HUES64 (cell line): ENCODE results near the gene NCAPG2. TPM values are rescaled to one million over a fixed set of nuclear protein-coding genes. Genes with fewer than 3 reads are reported as not detected.

ENCODE experiments used
- H3K27ac ChIP-seq: 2 replicates; pipeline ENCODE4 v1.7.0; 2013; ENCODE audit warnings: low read depth, low read length, inconsistent platforms
- H3K27me3 ChIP-seq: 2 replicates; pipeline ENCODE4 v1.6.1; 2013; ENCODE audit warnings: mild to moderate bottlenecking, low read length; ENCODE audit not compliant: insufficient read depth
- H3K36me3 ChIP-seq: 2 replicates; pipeline ENCODE4 v1.6.1; 2013; ENCODE audit warnings: mild to moderate bottlenecking, low read length; ENCODE audit not compliant: insufficient read depth
- H3K4me1 ChIP-seq: 2 replicates; pipeline ENCODE4 v1.6.1; 2013; ENCODE audit warnings: mild to moderate bottlenecking, low read length, moderate library complexity; ENCODE audit not compliant: insufficient read depth
- H3K4me3 ChIP-seq: 2 replicates; pipeline ENCODE4 v1.5.1; 2013; ENCODE audit warnings: mild to moderate bottlenecking, low read length, moderate library complexity
- H3K9ac ChIP-seq: 2 replicates; pipeline ENCODE4 v1.6.1; 2013; ENCODE audit warnings: mild to moderate bottlenecking, low read depth, low read length
- H3K9me3 ChIP-seq: 2 replicates; pipeline ENCODE4 v1.6.1; 2013; ENCODE audit warnings: low read depth, low read length; ENCODE audit not compliant: insufficient read depth
- WGBS: fragments of 150-250, 120-280 bp; methylation state at CpG from one replicate; pipeline ENCODE4 v1.1.7; 2013; ENCODE audit warnings: missing lambda C conversion rate; 5-methylcytosine and 5-hydroxymethylcytosine counted together
- polyA plus RNA-seq, 2 experiments: library from polyadenylated mRNA; stranded (reverse); fragments of 50-300 nt; gene quantifications; one replicate each; pipeline ENCODE4 v1.2.3, GENCODE V29; 2013

Gene NCAPG2
- polyA plus RNA-seq (2013, experiment 1 of 2), result 52.5 TPM
- 54.1 TPM for polyA plus RNA-seq (2013, experiment 2 of 2)

- Histone ChIP-seq H3K4me1 (peaks cover 31% of the 10 kb centered on the region), H3K36me3 (peaks cover 24% of the 10 kb centered on the region), H3K27ac (peak within 1 kb of the TSS; percentile 78), H3K27me3 (no peaks in the 10 kb centered on the region), H3K9ac (peak within 1 kb of the TSS; percentile 97), H3K4me3 (peak within 1 kb of the TSS; percentile 99), H3K9me3 (peaks cover 10% of the 10 kb centered on the region)
- WGBS, result under 1% methylated on average over 78 of the region's 78 CpGs
These were observed at the start of gene NCAPG2 for GRCh38 chr7:158704524-158705233. TSS of gene NCAPG2 (minus strand) at chr7:158704804. CDS start at chr7:158701899, 2,905 bp downstream.

GRCh38 chr7:158753900-158754299, 49.3 kb upstream of the NCAPG2 start:
- WGBS, result 94% methylated on average over 4 of the region's 5 CpGs
- no peak overlapping the region for H3K9ac ChIP-seq
- no peak overlapping the region for H3K4me3 ChIP-seq
- no peaks in the 10 kb centered on the region for H3K9me3 ChIP-seq
- H3K27ac ChIP-seq, result no peak overlapping the region
- H3K27me3 ChIP-seq, result no peaks in the 10 kb centered on the region
- no peaks in the 10 kb centered on the region for H3K4me1 ChIP-seq
- peaks cover 64% of the 10 kb centered on the region for H3K36me3 ChIP-seq

- Histone ChIP-seq H3K27ac (no peak overlapping the region), H3K9me3 (no peaks in the 10 kb centered on the region), H3K36me3 (peaks cover 63% of the 10 kb centered on the region), H3K4me1 (no peaks in the 10 kb centered on the region), H3K4me3 (no peak overlapping the region), H3K9ac (no peak overlapping the region), H3K27me3 (no peaks in the 10 kb centered on the region)
- WGBS, result 95% methylated on average over 3 of the region's 3 CpGs
These were observed 47.1 kb upstream of the NCAPG2 start for GRCh38 chr7:158751751-158752150.

- H3K9me3 ChIP-seq, result no peaks in the 10 kb centered on the region
- H3K36me3 ChIP-seq, result peaks cover 65% of the 10 kb centered on the region
- 83% methylated on average over 1 of the region's 2 CpGs for WGBS
These were observed 46.6 kb upstream of the NCAPG2 start for GRCh38 chr7:158751199-158751598.

GRCh38 chr7:158750702-158751101, 46.1 kb upstream of the NCAPG2 start:
- WGBS, result 93% methylated on average over 3 of the region's 3 CpGs
- H3K27me3 ChIP-seq, result no peaks in the 10 kb centered on the region
- H3K9me3 ChIP-seq, result no peaks in the 10 kb centered on the region
- H3K36me3 ChIP-seq, result peaks cover 67% of the 10 kb centered on the region
- no peak overlapping the region for H3K9ac ChIP-seq
- H3K4me1 ChIP-seq, result no peaks in the 10 kb centered on the region
- no peak overlapping the region for H3K27ac ChIP-seq
- H3K4me3 ChIP-seq, result no peak overlapping the region

More at GRCh38 chr7:158751199-158751598, 46.6 kb upstream of the NCAPG2 start:
- no peak overlapping the region for H3K4me3 ChIP-seq
- no peak overlapping the region for H3K27ac ChIP-seq
- no peaks in the 10 kb centered on the region for H3K4me1 ChIP-seq
- no peaks in the 10 kb centered on the region for H3K27me3 ChIP-seq
- H3K9ac ChIP-seq, result no peak overlapping the region

GRCh38 chr7:158749396-158749795, 44.8 kb upstream of the NCAPG2 start:
- 97% methylated on average over 9 of the region's 9 CpGs for WGBS
- H3K4me3 ChIP-seq, result no peak overlapping the region
- no peaks in the 10 kb centered on the region for H3K9me3 ChIP-seq
- no peak overlapping the region for H3K9ac ChIP-seq
- no peaks in the 10 kb centered on the region for H3K4me1 ChIP-seq
- H3K36me3 ChIP-seq, result peaks cover 64% of the 10 kb centered on the region
- no peak overlapping the region for H3K27ac ChIP-seq
- no peaks in the 10 kb centered on the region for H3K27me3 ChIP-seq

GRCh38 chr7:158748335-158748734, 43.7 kb upstream of the NCAPG2 start:
- Histone ChIP-seq H3K9ac (no peak overlapping the region), H3K27ac (no peak overlapping the region), H3K36me3 (peaks cover 65% of the 10 kb centered on the region), H3K27me3 (no peaks in the 10 kb centered on the region), H3K4me1 (no peaks in the 10 kb centered on the region), H3K9me3 (no peaks in the 10 kb centered on the region), H3K4me3 (no peak overlapping the region)
- WGBS, result 85% methylated on average over 9 of the region's 10 CpGs

- H3K4me1 ChIP-seq, result no peaks in the 10 kb centered on the region
- 95% methylated on average over 9 of the region's 10 CpGs for WGBS
- no peak overlapping the region for H3K9ac ChIP-seq
- H3K27ac ChIP-seq, result no peak overlapping the region
- H3K9me3 ChIP-seq, result no peaks in the 10 kb centered on the region
- peaks cover 68% of the 10 kb centered on the region for H3K36me3 ChIP-seq
- no peak overlapping the region for H3K4me3 ChIP-seq
- H3K27me3 ChIP-seq, result no peaks in the 10 kb centered on the region
These were observed 42.8 kb upstream of the NCAPG2 start for GRCh38 chr7:158747408-158747807.

GRCh38 chr7:158746957-158747356, 42.4 kb upstream of the NCAPG2 start:
- no peak overlapping the region for H3K27ac ChIP-seq
- H3K4me3 ChIP-seq, result no peak overlapping the region
- no peaks in the 10 kb centered on the region for H3K4me1 ChIP-seq
- H3K9me3 ChIP-seq, result no peaks in the 10 kb centered on the region
- H3K27me3 ChIP-seq, result no peaks in the 10 kb centered on the region
- peaks cover 69% of the 10 kb centered on the region for H3K36me3 ChIP-seq
- WGBS, result 94% methylated on average over 9 of the region's 9 CpGs
- H3K9ac ChIP-seq, result no peak overlapping the region

- no peak overlapping the region for H3K9ac ChIP-seq
- H3K36me3 ChIP-seq, result peaks cover 81% of the 10 kb centered on the region
- WGBS, result 82% methylated on average over 8 of the region's 10 CpGs
- H3K4me1 ChIP-seq, result no peaks in the 10 kb centered on the region; the same call in 1 of the 2 replicates
- no peak overlapping the region for H3K4me3 ChIP-seq
- no peak overlapping the region for H3K27ac ChIP-seq
- no peaks in the 10 kb centered on the region for H3K9me3 ChIP-seq
- no peaks in the 10 kb centered on the region for H3K27me3 ChIP-seq
These were observed 40.6 kb upstream of the NCAPG2 start for GRCh38 chr7:158745057-158745715.

GRCh38 chr7:158744070-158744469, 39.5 kb upstream of the NCAPG2 start:
- peaks cover 81% of the 10 kb centered on the region for H3K36me3 ChIP-seq
- no peaks in the 10 kb centered on the region for H3K9me3 ChIP-seq
- no peak overlapping the region for H3K9ac ChIP-seq
- no peak overlapping the region for H3K4me3 ChIP-seq
- 94% methylated on average over 4 of the region's 4 CpGs for WGBS
- H3K4me1 ChIP-seq, result no peaks in the 10 kb centered on the region; the same call in 1 of the 2 replicates
- no peaks in the 10 kb centered on the region for H3K27me3 ChIP-seq
- no peak overlapping the region for H3K27ac ChIP-seq
